Posterior vena cava (tissue), 2 donors: ENCODE measurements around the gene NOXO1. TPM values are rescaled to one million over a fixed set of nuclear protein-coding genes. Genes with fewer than 3 reads are reported as not detected.
"Not testable (repeated sequence)": the region's sequence is repeated elsewhere in the genome, so short reads cannot be mapped to it uniquely, and the experiment has no call there.

Source experiments
- DNase-seq: peaks from one replicate; pipeline ENCODE4 v3.0.0-alpha.2; 2020; ENCODE audit warnings: low spot score
- intact Hi-C, 2 donors: fragments of 100-400 bp; cut with DNase I; formaldehyde crosslinking; loops; one replicate each; pipeline versions ENCODE4 v1.14.1 to v1.14.2; 2022 to 2023
- total RNA-seq, 2 donors: library from RNA; stranded (reverse); fragmentation: NEBNext Ultra II Directional; extraction: Animal tissue kit (Norgen Biotek cat#: 25700); gene quantifications; one replicate each; pipeline ENCODE4 v1.2.1, GENCODE V29; 2021
- donor health status: DM: yes; HTN: yes; CAD: no.
- donor health status: DM: yes; HTN: yes; CAD: no.

Gene NOXO1
- total RNA-seq, 2 donors from 2014 or later: not detected

GRCh38 chr16:1968146-1968953, 12.9 kb downstream of the NOXO1 start:
- intact Hi-C loops: no loop called here
- DNase-seq: no peak

DNA sequence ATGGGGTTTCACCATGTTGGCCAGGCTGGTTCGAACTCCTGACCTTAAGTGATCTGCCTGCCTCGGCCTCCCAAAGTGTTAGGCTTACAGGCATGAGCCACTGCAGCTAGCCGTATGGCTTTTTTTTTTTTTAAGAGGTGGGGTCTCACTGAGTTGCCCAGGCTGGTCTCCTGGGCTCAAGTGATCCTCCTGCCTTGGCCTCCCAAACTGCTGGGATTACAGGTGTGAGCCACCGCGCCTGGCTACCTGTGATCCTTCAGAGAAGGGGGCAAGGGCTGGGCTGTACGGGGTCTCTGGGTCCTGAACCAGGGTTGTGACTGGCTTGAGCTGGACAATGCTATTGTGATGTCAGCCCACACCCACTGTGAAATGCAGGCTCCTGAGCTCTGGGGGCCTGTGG, 14.8 kb downstream of the NOXO1 start, which contains the start of gene RNF151:
TSS of gene RNF151 (plus strand) at position 397 of the 400 bp plus-strand sequence. CDS start 26 bp downstream, outside the sequence.
- intact Hi-C loops: no loop called here
- no peak for DNase-seq

DNA sequence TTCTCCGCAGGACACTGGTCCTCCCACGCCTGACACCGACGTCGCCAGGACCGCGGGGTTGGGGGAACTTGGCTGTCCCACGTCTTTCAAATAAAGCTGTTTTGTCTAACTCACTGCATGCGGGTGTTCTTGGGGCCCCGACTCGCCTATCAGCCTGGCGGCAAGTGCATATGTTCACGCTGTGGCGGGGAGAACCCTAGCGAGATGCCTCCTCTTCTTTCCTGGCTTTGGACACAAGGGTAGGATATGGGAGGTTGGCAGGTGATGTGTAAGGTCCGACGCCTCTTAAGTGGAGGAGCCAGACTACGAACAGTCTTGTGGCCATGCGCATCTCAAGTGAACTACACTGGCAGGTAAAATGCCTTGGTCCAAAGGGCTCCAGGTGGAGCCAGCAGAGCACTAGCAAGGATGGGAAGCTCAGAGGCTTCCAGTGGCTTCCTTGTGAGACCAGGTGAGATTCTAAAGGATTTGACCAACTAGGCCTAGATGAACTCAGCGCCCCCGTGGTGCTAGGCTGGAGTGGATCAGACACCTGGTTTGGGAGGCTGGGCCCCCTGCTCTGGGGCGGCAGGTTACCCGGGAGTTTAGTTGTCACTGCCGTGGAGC, 15.8 kb downstream of the NOXO1 start:
- intact Hi-C loops: no loop called here
- no peak for DNase-seq

- peak; percentile 100 for DNase-seq
- intact Hi-C loops: no loop called here
Observed at GRCh38 chr16:1964506-1965395, 16.5 kb downstream of the NOXO1 start, which contains the start of gene RPS2. Gene RPS2 (minus strand): TSS chr16:1964826. CDS start chr16:1964625, 201 bp downstream.

- intact Hi-C loops: no loop called here
- DNase-seq: no peak
Observed at GRCh38 chr16:1963806-1964505, 17.3 kb downstream of the NOXO1 start.

DNA sequence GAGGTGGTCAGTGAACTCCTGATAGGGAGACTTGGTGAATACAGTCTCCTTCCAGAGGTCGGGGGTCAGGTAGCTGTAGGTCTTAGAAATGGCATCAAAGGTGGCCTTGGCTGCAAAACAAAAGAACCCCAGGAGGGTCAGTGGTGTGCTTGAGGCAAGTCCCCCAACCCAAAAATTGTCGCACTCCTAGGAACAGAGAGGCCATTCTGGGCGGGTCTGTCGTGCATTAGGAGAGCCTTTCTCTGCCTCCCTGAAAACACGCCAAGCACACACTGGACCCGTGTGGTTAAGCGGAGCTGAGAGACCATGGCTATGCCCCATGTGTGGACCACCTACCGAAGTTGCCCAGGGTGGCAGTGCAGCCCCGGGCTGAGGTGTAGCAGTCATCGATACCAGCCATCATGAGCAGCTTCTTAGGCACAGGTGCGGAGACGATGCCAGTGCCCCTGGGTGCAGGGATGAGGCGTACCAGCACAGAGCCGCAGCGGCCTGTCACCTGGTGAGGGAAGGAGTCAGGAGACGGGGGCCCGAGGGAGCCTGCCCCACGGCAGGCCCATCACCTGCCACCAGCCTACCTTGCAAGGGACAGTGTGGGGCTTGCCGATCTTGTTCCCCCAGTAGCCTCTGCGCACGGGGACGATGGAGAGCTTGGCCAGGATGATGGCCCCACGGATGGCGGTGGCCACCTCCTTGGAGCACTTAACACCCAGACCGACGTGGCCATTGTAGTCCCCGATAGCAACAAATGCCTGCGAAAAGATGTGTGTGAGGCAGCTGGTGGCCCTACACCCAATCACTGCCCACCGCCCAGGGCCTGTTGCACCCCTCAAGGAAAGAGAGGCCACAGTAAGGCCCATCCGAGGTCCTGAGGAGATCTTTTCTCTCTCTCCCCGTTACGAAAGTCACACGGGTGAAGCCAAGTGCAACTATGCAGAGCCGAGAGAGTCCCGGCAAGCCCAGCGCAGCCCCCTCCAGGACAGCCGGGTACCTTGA, 18.8 kb downstream of the NOXO1 start:
- DNase-seq, intact Hi-C loops: not testable (repeated sequence)

- intact Hi-C loops: no loop called here
- DNase-seq: no peak
Observed at GRCh38 chr16:1961651-1962067, 19.6 kb downstream of the NOXO1 start.

DNA sequence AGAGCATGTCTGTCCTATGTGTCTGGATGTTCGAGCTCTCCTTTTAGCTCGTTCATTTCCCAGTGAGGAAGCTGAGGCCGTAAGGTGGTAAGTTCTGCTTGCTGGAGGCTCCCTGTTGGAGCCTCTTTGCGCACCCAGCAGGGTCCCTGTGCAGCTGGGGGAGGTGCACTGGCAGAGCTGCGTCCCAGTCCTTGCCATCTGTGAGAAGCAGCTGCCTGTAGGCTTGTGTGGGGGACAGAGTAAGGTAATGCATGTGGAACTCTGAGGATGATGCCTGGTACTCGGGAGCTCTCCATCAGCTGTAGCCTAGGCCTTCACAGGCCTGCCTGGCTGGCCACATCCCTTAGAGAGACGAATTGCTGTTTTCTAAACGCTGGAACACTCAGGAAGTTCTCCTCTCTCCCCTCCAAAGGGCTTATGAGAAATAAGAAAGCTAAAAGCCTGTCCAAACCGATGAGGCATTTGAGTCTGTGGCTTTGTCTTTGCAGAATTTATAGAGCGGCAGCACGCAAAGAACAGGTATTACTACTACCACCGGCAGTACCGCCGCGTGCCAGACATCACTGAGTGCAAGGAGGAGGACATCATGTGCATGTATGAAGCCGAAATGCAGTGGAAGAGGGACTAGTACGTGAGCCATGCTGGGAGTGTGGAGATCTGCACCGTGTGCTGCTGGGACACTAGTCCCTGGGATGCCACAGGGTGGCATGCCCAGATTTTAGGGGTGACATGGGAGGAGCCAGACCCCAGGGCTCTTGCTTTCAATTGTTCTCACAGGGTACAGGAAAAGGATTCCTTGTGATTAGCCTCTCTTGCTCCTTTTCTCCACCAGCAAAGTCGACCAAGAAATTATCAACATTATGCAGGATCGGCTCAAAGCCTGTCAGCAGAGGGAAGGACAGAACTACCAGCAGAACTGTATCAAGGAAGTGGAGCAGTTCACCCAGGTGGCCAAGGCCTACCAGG, 20.3 kb downstream of the NOXO1 start:
- DNase-seq: no peak
- intact Hi-C loops: no loop called here

- intact Hi-C loops: no loop called here
- DNase-seq: peak; percentile 98
Observed at GRCh38 chr16:1959269-1960039, 21.8 kb downstream of the NOXO1 start, which contains the start of gene NDUFB10. Gene NDUFB10 (plus strand): TSS chr16:1959538. CDS start chr16:1959625, 87 bp downstream.

GRCh38 chr16:1958715-1959268, 22.5 kb downstream of the NOXO1 start:
- intact Hi-C loops: no loop called here
- no peak for DNase-seq

GRCh38 chr16:1958143-1958491, 23.2 kb downstream of the NOXO1 start:
- DNase-seq, intact Hi-C loops: not testable (repeated sequence)

GRCh38 chr16:1957434-1958142, 23.7 kb downstream of the NOXO1 start:
- intact Hi-C loops, DNase-seq: not testable (repeated sequence)

- intact Hi-C loops: no loop called here
- DNase-seq: no peak
Observed at GRCh38 chr16:1953734-1954133, 27.5 kb downstream of the NOXO1 start.

GRCh38 chr16:1950559-1950958, 30.7 kb downstream of the NOXO1 start:
- intact Hi-C loops: no loop called here
- no peak for DNase-seq

DNA sequence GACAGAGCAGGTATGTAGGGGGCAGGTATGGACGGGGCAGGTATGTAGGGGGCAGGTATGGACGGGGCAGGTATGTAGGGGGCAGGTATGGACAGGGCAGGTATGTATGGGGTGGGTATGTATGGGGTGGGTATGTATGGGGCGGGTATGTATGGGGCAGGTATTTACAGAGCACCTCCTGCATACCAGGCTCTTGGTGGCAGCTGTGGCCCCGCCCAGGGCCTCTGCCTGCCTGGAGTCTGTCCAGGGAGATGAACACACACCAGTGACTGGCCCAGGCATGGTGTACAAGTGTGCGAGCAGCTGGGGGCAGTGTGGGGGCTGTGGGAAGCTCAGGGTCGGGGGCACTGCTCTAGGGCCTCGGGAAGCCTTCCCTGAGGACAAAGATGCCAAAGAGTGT, 31.2 kb downstream of the NOXO1 start:
- intact Hi-C loops: no loop called here
- no peak for DNase-seq
